Measurements from ENCODE around the gene RAB1A.
"Not testable (repeated sequence)": the region's sequence is repeated elsewhere in the genome, so short reads cannot be mapped to it uniquely, and the experiment has no call there.

RAB1A gene

GRCh38 chr2:65136253-65136652 lies 6.3 kb upstream of the RAB1A start:
- DNase-seq (ENCODE audit: low read depth): no peak

DNA sequence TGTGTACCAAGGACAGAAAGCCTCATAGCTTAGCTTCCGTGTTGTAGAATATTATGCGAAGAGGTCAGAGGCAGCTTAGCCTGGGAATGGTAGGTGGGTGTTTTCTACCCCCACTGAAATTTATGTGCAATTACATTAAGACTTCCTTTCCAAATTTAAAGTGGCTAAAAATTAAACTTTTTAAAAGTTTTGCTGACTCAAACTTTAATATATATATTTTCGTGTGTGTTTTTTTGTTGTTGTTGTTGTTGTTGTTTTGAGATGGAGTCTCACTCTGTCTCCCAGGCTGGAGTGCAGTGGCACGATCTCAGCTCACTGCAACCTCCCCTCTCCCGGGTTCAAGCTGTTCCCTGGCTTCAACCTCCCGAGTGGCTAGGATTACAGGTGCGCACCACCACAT lies 4.3 kb upstream of the RAB1A start:
- no peak for DNase-seq (ENCODE audit: low read depth)

DNA sequence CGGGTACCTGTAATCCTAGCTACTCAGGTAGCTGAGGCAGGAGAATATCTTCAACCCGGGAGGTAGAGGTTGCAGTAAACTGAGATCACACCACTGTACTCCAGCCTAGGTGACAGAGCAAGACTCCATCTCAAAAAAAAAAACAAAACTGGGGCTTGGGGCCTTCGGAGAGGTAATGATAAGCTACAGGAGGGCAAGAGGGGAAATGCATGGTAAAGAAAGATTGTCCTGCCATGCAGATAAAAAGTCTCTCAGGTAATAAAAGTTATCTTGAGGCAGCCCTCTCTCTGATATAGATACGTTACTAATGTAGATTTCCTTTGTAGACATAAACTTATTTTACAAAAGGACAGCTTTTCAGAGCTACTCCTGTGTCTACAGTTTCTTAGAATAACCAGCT lies 3.7 kb upstream of the RAB1A start:
- no peak for DNase-seq (ENCODE audit: low read depth)

DNA sequence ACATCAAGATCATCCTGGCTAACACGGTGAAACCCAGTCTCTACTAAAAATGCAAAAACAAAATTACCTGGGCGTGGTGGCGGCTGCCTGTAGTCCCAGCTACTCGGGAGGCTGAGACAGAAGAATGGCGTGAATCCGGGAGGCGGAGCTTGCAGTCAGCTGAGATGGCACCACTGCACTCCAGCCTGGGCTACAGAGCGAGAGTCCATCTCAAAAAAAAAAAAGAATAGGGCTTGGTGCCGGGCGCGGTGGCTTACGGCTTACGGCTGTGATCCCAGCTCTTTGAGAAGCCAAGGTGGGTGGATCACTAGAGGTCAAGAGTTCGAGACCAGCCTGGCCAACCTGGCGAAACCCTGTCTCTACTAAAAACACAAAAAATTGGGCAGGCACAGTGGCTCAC lies 3.0 kb upstream of the RAB1A start:
- DNase-seq (ENCODE audit: low read depth): not testable (repeated sequence)

- no peak for DNase-seq (ENCODE audit: low read depth)
These were observed 814 bp upstream of the RAB1A start for GRCh38 chr2:65130664-65131175.

GRCh38 chr2:65129286-65129825 lies 550 bp downstream of the RAB1A start:
- peak; percentile 1 for DNase-seq (ENCODE audit: low read depth)

- DNase-seq (ENCODE audit: low read depth): peak; percentile 39
These were observed 1.4 kb downstream of the RAB1A start for GRCh38 chr2:65128297-65129190.

DNA sequence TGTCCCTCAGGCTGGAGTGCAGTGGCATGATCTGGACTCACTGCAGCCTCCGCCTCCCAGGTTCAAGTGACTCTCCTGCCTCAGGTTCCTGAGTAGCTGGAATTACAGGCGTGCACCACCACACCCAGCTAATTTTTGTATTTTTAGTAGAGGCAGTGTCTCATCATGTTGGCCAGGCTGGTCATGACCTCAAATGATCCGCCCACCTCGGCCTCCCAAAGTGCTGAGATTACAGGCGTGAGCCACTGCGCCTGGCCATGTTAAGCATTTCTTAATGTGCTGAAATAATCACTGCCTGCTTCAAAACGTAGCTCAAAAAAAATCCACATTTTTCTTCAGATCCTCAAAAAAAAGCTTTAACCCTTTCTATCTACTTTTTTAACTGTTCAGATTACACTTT lies 4.4 kb downstream of the RAB1A start:
- DNase-seq (ENCODE audit: low read depth): peak; percentile 1

GRCh38 chr2:65122313-65122712 lies 7.6 kb downstream of the RAB1A start:
- DNase-seq (ENCODE audit: low read depth): no peak

- no peak for DNase-seq (ENCODE audit: low read depth)
These were observed 8.8 kb downstream of the RAB1A start for GRCh38 chr2:65120990-65121693.

GRCh38 chr2:65116645-65117044 lies 13.3 kb downstream of the RAB1A start:
- no peak for DNase-seq (ENCODE audit: low read depth)

DNA sequence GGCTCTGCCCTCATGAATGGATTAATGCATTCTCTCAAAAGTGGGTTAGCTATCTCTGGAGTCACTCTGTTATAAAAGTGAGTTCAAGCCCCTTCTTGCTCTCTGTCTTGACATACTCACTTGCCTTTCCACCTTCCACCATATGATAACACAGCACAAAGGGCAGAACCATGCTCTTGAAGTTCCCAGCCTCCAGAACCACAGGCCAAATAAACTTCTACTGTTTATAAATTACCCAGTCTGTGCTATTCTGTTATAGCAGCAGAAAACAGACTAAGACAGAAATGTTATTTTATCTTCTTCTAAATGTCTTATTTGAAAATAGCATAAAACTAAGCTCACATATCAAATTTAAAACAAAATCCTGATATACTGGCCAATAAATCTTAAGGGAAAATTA lies 15.0 kb downstream of the RAB1A start:
- DNase-seq (ENCODE audit: low read depth): no peak

DNA sequence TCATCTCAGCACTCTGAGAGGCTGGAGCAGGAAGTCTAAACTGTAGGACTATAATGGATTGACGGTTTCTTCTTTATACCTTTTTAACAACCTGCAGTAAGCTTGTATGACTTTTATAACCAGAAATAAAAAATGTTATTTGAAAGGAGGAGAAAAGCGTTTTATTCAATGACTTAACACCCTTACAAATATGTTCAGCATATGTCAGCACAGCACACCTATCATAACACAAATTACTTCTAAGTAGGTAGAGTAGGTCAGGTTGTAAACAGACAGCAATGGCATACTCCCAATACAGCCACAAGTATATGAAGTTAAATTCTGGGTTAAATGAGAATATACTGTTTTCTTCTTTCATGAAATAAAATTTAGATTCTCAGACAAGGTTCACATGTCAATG lies 16.1 kb downstream of the RAB1A start:
- no peak for DNase-seq (ENCODE audit: low read depth)

DNA sequence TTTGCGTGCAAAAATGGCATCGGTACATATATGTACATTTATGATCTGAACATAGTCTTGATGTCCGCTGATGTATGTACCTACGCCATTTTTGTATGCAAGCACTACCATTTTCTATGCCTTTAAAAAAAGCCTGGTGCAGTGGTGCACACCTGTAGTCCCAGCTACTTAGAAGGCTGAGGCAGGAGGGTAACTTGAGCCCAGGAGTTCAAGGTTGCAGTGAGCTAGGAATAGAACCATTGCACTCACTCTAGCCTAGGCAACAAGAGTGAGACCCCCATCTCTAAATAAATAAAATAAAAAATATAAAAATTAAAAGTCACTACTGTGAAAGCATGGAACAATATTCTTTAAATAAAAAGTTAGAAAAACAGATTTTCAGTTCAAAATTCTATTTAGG lies 16.7 kb downstream of the RAB1A start:
- DNase-seq (ENCODE audit: low read depth): no peak

- DNase-seq (ENCODE audit: low read depth): no peak
These were observed 17.3 kb downstream of the RAB1A start for GRCh38 chr2:65112633-65113032.

DNA sequence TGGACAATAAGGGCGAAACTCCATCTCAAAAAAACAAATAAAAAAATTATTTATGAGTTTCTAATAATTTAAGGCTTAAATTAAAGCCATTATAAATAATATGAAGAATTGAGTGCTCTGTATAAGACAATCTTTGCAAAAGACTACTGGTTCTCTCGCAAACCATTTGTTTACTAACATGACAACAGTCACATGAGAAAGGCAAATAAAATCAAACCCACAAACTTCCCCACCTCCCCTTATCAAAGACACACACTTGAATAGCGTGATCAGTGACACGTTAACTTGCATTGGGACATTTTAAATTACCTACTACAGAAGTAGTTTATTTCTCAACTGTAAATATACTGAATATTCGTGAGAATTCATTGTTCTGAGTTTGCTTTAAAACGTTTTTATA lies 21.1 kb downstream of the RAB1A start:
- DNase-seq (ENCODE audit: low read depth): no peak

DNA sequence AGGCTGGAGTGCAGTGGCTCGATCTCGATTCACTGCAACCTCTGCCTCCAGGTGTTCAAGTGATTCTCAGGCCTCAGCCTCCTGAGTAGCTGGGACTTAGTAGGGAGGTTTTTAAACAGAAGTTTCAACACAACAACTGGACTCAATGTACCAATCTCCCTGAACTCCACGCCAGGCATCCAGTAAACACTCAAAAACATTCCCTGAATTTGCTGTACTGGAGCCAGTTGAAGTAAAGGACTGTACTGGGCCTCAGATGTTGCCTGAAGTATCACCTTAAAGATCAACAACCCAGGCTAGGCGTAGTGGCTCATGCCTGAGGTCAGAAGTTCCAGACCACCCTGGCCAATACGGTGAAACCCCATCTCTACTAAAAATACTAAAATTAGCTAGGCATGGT lies 22.4 kb downstream of the RAB1A start:
- DNase-seq (ENCODE audit: low read depth): no peak

DNA sequence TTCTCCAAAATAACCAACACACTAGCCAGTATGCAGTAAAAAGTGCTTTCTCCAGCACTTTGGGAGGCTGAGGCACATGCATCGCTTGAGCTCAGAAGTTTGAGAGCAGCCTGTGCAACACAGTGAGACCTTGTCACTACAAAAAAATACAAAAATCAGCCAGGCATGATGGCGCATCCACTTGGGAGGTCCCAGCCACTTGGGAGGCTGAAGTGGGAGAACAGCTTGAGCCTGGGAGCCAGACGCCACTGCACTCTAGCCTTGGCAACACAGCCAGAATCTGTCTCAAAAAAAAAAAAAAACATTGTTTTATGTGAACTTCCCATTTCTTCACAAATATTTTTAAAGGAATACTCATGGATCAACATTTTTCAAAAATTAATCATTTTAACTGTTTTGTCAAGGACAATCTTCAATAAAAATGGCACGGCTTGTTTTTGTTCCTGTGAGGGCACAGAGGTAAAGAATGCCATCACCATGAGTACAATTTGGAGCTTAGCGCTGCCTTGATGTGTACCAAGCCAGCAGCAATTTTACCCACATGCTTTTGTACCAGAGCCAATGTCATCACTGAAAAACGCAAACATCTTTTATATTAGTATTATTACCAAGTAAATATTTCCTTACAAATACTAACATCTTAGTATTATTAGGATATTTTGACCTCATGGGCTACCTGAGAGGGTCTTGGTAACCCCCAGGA lies 26.7 kb downstream of the RAB1A start:
- DNase-seq (ENCODE audit: low read depth): no peak

- DNase-seq (ENCODE audit: low read depth): no peak
These were observed 28.8 kb downstream of the RAB1A start for GRCh38 chr2:65101071-65101470.

DNA sequence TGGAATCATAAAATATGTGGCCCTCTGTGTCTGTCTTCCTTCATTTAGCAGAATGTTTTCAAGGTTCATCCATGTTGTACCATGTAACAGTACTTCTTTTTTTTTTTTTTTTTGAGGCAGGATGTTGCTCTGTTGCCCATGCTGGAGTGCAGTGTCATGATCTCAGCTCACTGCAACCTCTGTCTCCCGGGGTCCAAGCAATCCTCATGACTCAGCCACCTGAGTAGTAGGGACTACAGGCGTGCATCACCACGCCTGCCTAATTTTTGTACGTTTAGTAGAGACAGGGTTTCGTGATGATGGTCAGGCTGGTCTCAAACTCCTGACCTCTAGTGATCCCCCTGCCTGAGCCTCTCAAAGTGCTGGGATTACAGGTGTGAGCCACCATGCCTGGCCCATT lies 31.2 kb downstream of the RAB1A start:
- DNase-seq (ENCODE audit: low read depth): no peak

DNA sequence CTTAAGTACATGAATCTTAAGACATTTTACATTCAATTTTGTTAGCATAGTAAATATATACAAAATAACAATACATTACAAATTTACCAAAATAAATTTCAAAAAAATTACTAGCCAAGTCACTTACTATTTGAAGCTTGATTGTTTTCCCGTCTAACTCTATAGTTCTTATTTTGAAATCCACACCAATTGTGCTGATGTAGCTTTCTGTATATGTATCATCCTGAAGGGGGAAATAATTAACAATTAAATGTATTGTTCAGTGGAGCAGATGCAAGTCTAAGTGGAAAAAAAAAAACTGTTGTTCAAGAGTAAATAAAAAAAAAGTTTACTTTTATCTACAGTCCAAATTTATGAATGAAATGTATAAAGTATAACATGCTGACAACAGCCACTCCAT lies 32.1 kb downstream of the RAB1A start:
- no peak for DNase-seq (ENCODE audit: low read depth)

GRCh38 chr2:65096948-65097347 lies 33.0 kb downstream of the RAB1A start:
- peak; percentile 6 for DNase-seq (ENCODE audit: low read depth)

Data from GM04504 (cell line).